DMS153 (cell line): ENCODE measurements around the gene CFAP251.

Experiments used
- DNase-seq: peaks from one replicate; lab custom pipeline; 2025; lab: John Stamatoyannopoulos, UW

The CFAP251 gene

GRCh38 chr12:122005252-122005776 lies 86.9 kb downstream of the CFAP251 start:
- no peak for DNase-seq

- no peak for DNase-seq
These were observed 88.0 kb downstream of the CFAP251 start for GRCh38 chr12:122006186-122006926.

GRCh38 chr12:122009741-122010140 lies 91.3 kb downstream of the CFAP251 start:
- DNase-seq: no peak

GRCh38 chr12:122012184-122012583 lies 93.8 kb downstream of the CFAP251 start:
- DNase-seq: no peak

- DNase-seq: no peak
These were observed 94.7 kb downstream of the CFAP251 start for GRCh38 chr12:122013136-122013535.

GRCh38 chr12:122013791-122014590 lies 95.6 kb downstream of the CFAP251 start:
- no peak for DNase-seq

GRCh38 chr12:122014781-122015180 lies 96.4 kb downstream of the CFAP251 start:
- no peak for DNase-seq

GRCh38 chr12:122018457-122018856 lies 100.1 kb downstream of the CFAP251 start:
- no peak for DNase-seq

- DNase-seq: no peak
These were observed 100.5 kb downstream of the CFAP251 start for GRCh38 chr12:122018937-122019336.

GRCh38 chr12:122020795-122021192 lies 102.4 kb downstream of the CFAP251 start:
- no peak for DNase-seq

GRCh38 chr12:122021193-122021821 lies 102.9 kb downstream of the CFAP251 start:
- DNase-seq: no peak

GRCh38 chr12:122021822-122022392 lies 103.5 kb downstream of the CFAP251 start, which contains the start of gene BCL7A:
Gene BCL7A (plus strand): TSS chr12:122021884. CDS start chr12:122022092, 208 bp downstream.
- no peak for DNase-seq

- no peak for DNase-seq
These were observed 104.3 kb downstream of the CFAP251 start for GRCh38 chr12:122022393-122023338.

GRCh38 chr12:122023339-122024131 lies 105.1 kb downstream of the CFAP251 start:
- no peak for DNase-seq

- no peak for DNase-seq
These were observed 105.9 kb downstream of the CFAP251 start for GRCh38 chr12:122024132-122024785.

GRCh38 chr12:122026706-122027333 lies 108.4 kb downstream of the CFAP251 start:
- DNase-seq: no peak

GRCh38 chr12:122028165-122028904 lies 109.9 kb downstream of the CFAP251 start:
- DNase-seq: no peak

GRCh38 chr12:122028905-122029560 lies 110.6 kb downstream of the CFAP251 start:
- DNase-seq: no peak
